ENCODE results near the gene SH3PXD2B.

DNA sequence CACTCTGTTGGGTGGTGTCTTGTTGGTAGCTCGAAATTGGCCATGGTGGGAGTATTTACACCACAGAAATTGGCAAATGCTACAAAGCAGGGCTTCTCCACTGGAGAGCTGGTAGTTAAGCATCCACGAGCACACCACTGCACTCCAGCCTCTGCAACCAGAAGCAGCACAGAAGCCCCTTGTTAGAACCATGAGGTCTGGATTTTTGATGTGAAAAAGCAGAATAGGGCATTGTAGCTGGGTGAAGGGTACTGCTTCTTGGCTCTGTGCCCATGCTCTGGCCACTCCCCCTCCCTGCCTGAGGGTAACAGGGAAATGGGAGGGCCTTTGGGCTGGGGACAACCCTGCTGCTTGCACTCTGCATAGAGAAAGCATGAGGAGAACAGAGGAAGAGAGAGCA, 89.6 kb downstream of the SH3PXD2B start:
- TF ChIP-seq, protein P1, sequence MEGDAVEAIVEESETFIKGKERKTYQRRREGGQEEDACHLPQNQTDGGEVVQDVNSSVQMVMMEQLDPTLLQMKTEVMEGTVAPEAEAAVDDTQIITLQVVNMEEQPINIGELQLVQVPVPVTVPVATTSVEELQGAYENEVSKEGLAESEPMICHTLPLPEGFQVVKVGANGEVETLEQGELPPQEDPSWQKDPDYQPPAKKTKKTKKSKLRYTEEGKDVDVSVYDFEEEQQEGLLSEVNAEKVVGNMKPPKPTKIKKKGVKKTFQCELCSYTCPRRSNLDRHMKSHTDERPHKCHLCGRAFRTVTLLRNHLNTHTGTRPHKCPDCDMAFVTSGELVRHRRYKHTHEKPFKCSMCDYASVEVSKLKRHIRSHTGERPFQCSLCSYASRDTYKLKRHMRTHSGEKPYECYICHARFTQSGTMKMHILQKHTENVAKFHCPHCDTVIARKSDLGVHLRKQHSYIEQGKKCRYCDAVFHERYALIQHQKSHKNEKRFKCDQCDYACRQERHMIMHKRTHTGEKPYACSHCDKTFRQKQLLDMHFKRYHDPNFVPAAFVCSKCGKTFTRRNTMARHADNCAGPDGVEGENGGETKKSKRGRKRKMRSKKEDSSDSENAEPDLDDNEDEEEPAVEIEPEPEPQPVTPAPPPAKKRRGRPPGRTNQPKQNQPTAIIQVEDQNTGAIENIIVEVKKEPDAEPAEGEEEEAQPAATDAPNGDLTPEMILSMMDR (IDR thresholded peaks at IDR 0.05): no peak
- no peak for TF ChIP-seq POLR2A (IDR thresholded peaks at IDR 0.05)
